ENCODE data around the gene OR2AG2. TPM values are rescaled to one million over a fixed set of nuclear protein-coding genes. Genes with fewer than 3 reads are reported as not detected.

OR2AG2 gene
- total and polyA plus RNA-seq, 2 donors, result 0.05 TPM

Other genes starting within 250 kb of the OR2AG2 start
- 22.0 TPM for gene RRP8, start 168.4 kb downstream of the OR2AG2 start, total RNA-seq
- 32.2 TPM for gene RRP8, start 168.4 kb downstream of the OR2AG2 start, polyA plus RNA-seq
- gene ILK, start 168.2 kb downstream of the OR2AG2 start, total RNA-seq, result 68.6 TPM
- 74.6 TPM for gene ILK, start 168.2 kb downstream of the OR2AG2 start, polyA plus RNA-seq
- 160 TPM for gene TAF10, start 159.8 kb downstream of the OR2AG2 start, total RNA-seq
- 119 TPM for gene TAF10, start 159.8 kb downstream of the OR2AG2 start, polyA plus RNA-seq
- gene TPP1, start 152.6 kb downstream of the OR2AG2 start, total RNA-seq, result 14.5 TPM
- gene TPP1, start 152.6 kb downstream of the OR2AG2 start, polyA plus RNA-seq, result 59.4 TPM
- 3.2 TPM for gene DCHS1, start 116.2 kb downstream of the OR2AG2 start, total RNA-seq
- gene DCHS1, start 116.2 kb downstream of the OR2AG2 start, polyA plus RNA-seq, result 6.5 TPM
- gene MRPL17, start 88.6 kb downstream of the OR2AG2 start, total RNA-seq, result 43.8 TPM
- gene MRPL17, start 88.6 kb downstream of the OR2AG2 start, polyA plus RNA-seq, result 42.2 TPM
- not detected for gene OR2AG1, start 11.0 kb upstream of the OR2AG2 start, total RNA-seq
- gene OR2AG1, start 11.0 kb upstream of the OR2AG2 start, polyA plus RNA-seq, result 0.02 TPM
- 0.05 TPM for gene OR6A2, start 27.7 kb upstream of the OR2AG2 start, total RNA-seq
- 0.05 TPM for gene OR6A2, start 27.7 kb upstream of the OR2AG2 start, polyA plus RNA-seq
- gene OR10A5, start 73.7 kb upstream of the OR2AG2 start, total RNA-seq, result not detected
- not detected for gene OR10A5, start 73.7 kb upstream of the OR2AG2 start, polyA plus RNA-seq
- gene OR10A2, start 91.1 kb upstream of the OR2AG2 start, total RNA-seq, result not detected
- gene OR10A2, start 91.1 kb upstream of the OR2AG2 start, polyA plus RNA-seq, result not detected
- not detected for gene OR10A4, start 104.6 kb upstream of the OR2AG2 start, total RNA-seq
- not detected for gene OR10A4, start 104.6 kb upstream of the OR2AG2 start, polyA plus RNA-seq
- gene OR2D2, start 120.5 kb upstream of the OR2AG2 start, total RNA-seq, result 0.14 TPM
- not detected for gene OR2D2, start 120.5 kb upstream of the OR2AG2 start, polyA plus RNA-seq
- gene OR2D3, start 149.0 kb upstream of the OR2AG2 start, total RNA-seq, result not detected
- not detected for gene OR2D3, start 149.0 kb upstream of the OR2AG2 start, polyA plus RNA-seq
- gene ZNF215, start 154.4 kb upstream of the OR2AG2 start, total RNA-seq, result 5.9 TPM
- gene ZNF215, start 154.4 kb upstream of the OR2AG2 start, polyA plus RNA-seq, result 2.2 TPM
- 0.57 TPM for gene ZNF214, start 248.4 kb upstream of the OR2AG2 start, total RNA-seq
- gene ZNF214, start 248.4 kb upstream of the OR2AG2 start, polyA plus RNA-seq, result 0.64 TPM
- 0.94 TPM for gene NLRP14, start 248.5 kb upstream of the OR2AG2 start, total RNA-seq
- 0.09 TPM for gene NLRP14, start 248.5 kb upstream of the OR2AG2 start, polyA plus RNA-seq